Left renal pelvis (tissue), 4 donors: Measurements from ENCODE around the gene BCO2. TPM values are rescaled to one million over a fixed set of nuclear protein-coding genes. Genes with fewer than 3 reads are reported as not detected.

Experiments
- DNase-seq, 4 donors: peaks; one replicate each; pipeline ENCODE4 v3.0.0-alpha.2; 2013; ENCODE audit warnings: low read depth in 4 of 4, low spot score in 3 of 4
- polyA plus RNA-seq, 4 donors: library from polyadenylated mRNA; unstranded; fragments of 120-200 nt; gene quantifications; one replicate each; pipeline ENCODE4 v1.2.1, GENCODE V29; 2013; ENCODE audit not compliant: insufficient read length in 4 of 4

Gene BCO2
- polyA plus RNA-seq, 4 donors, result 2.9 to 7.6 (median 4.8) TPM

GRCh38 chr11:112241486-112241885 lies 66.2 kb downstream of the BCO2 start:
- no peak for DNase-seq

GRCh38 chr11:112247201-112247600 lies 71.9 kb downstream of the BCO2 start:
- DNase-seq, result no peak

GRCh38 chr11:112248201-112248600 lies 72.9 kb downstream of the BCO2 start:
- no peak for DNase-seq

- DNase-seq, result peak in 1 of 4 donors; percentile 2
These were observed 74.7 kb downstream of the BCO2 start for GRCh38 chr11:112249871-112250610.

GRCh38 chr11:112253605-112254242 lies 78.4 kb downstream of the BCO2 start:
- DNase-seq, result no peak

- DNase-seq, result no peak
These were observed 79.9 kb downstream of the BCO2 start for GRCh38 chr11:112255067-112255720.

- no peak for DNase-seq
These were observed 85.2 kb downstream of the BCO2 start, which contains the start of gene PLET1 for GRCh38 chr11:112260490-112260889. Gene PLET1, minus strand, starts transcription at chr11:112260860. Its CDS starts 271 bp downstream, at chr11:112260589.

- DNase-seq, result no peak
These were observed 90.5 kb downstream of the BCO2 start for GRCh38 chr11:112265659-112266409.

- DNase-seq, result no peak
These were observed 91.1 kb downstream of the BCO2 start for GRCh38 chr11:112266410-112266778.

- no peak for DNase-seq
These were observed 91.9 kb downstream of the BCO2 start for GRCh38 chr11:112267188-112267591.

- DNase-seq, result no peak
These were observed 93.1 kb downstream of the BCO2 start for GRCh38 chr11:112268406-112268805.

Other genes starting within 250 kb of the BCO2 start
- 10 to 100 TPM; 16.0 to 19.7 (median 19.0) TPM for gene DIXDC1, start 238.2 kb upstream of the BCO2 start, polyA plus RNA-seq
- 10 to 100 TPM; 31.3 to 57.1 (median 49.1) TPM for gene DLAT, start 150.1 kb upstream of the BCO2 start, polyA plus RNA-seq
- gene PIH1D2, start 101.5 kb upstream of the BCO2 start, polyA plus RNA-seq, result 10 to 100 TPM in 3 of 4 donors, 1 to 10 TPM in 1; 1.9 to 11.6 (median 10.4) TPM
- gene NKAPD1, start 101.2 kb upstream of the BCO2 start, polyA plus RNA-seq, result 10 to 100 TPM; 33.0 to 59.7 (median 50.3) TPM
- 10 to 100 TPM; 45.7 to 79.0 (median 72.2) TPM for gene TIMM8B, start 88.8 kb upstream of the BCO2 start, polyA plus RNA-seq
- gene SDHD, start 88.6 kb upstream of the BCO2 start, polyA plus RNA-seq, result 100 to 1,000 TPM; 136 to 206 (median 186) TPM
- gene IL18, start 11.4 kb upstream of the BCO2 start, polyA plus RNA-seq, result 10 to 100 TPM in 2 of 4 donors, 1 to 10 TPM in 2; 1.6 to 14.3 (median 8.0) TPM
- gene TEX12, start 8.1 kb upstream of the BCO2 start, polyA plus RNA-seq, result under 1 TPM in 1 of 4 donors, not detected in 3; 0.37 TPM
- gene PTS, start 50.9 kb downstream of the BCO2 start, polyA plus RNA-seq, result 10 to 100 TPM; 35.0 to 59.4 (median 57.1) TPM
- gene PLET1, start 85.3 kb downstream of the BCO2 start, polyA plus RNA-seq, result not detected